HG03520 (cell line): ENCODE results near the gene PDE1C.

ENCODE experiments used
- ATAC-seq: cut with Tn5 transposase; IDR thresholded peaks from one replicate; pipeline ENCODE4 v1.9.1; 2021; ENCODE audit warnings: mild to moderate bottlenecking, moderate library complexity; ENCODE audit not compliant: unreplicated experiment

Gene PDE1C

DNA sequence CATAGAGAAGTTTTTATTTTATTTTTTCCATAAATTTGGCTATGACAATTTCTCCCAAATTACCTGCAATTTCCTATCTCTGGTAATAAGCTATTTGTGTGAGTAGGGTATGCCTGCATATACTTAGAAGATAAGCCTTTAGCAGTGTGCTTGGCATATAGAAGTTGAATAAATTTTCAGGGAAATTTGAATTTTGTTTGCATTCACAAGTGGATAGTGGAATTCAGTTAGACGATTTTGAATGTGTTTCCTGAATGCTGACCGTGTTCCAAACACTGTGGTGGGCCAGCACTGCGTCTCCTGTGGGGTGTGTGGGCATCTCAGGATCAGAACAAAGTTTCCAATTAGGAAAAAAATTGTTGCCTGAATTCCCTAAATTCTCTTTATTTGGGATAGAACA lies 283.9 kb downstream of the PDE1C start:
- no peak for ATAC-seq

DNA sequence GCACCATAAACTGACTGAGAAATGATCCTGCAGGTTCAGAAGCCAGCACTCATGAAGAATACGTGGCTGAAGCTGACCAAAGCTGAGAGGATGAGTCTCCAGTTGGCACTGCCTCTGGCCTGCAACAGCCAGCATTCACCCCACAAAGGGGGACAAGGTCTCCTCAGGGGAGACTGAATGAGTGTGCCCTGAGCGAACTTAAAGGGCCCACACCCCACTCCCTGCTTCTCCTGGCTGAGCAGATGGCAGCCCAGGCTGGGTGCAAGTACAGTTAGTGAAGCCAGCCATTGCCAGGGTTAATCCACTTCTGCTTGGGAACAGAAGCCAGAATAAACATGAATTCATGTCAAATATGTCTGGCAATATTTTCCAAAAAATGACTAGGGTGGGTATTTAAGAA lies 285.1 kb downstream of the PDE1C start:
- no peak for ATAC-seq

DNA sequence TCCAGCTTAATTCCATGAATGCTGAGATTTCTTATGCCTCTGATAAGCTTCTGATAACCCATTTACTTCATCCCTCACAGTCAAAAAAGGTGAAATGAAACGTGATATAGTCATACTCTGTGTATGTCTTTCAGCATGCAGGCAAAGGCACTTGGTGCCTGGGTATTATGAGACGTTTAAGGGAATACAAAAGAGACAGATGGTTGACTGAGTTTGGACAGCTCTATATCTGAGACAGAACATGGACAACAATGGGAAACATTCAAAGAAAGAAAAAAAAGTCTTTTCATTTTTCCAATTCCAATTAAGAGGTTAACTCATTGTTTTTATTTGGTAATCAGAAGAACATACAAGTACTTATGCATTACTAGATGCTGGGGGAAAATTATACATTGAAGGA lies 287.0 kb downstream of the PDE1C start:
- ATAC-seq = no peak

DNA sequence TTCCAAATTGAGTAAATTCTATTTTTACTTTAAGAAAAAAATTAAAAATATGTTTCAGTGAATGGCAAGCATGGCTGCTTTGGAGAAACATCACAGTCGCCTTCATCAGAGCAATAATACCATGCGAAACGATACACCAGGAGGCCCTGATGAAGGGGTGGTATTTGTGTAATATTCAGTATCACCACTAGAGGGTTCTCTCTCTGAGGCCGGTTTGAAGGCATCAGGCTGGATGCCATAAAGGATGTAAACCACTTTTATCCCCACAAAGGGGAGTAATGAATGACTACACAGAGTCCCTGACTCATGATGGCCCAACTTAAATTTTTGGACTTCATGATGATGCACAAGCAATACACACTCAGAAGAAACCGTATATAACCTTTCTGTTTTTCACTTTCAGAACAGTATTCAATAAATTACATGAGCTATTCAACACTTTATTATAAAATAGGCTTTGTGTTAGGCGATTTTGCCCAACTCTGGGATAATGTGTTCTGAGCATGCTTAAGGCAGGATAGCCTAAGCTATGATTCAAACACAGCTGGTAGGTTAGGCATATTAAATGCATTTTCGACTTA lies 287.7 kb downstream of the PDE1C start:
- peak; percentile 76 for ATAC-seq

DNA sequence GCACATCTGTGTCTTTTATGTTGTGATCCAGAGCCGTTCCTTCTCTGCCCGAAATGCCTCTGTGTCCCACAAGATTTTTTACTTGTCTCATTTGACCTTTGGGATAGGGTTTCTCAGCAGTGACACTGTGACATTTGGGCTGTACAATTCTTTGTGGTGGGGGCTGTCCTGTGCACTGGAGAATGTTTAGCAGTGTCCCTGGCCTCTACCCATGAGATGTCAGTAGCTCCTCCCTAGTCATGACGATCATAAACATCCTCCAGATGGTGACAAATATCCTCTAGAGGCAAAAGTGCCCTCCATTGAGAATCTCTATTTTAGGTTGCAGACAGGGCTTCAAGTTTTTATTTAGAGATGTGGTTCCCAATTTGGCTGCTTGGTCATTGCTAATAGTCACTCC lies 291.9 kb downstream of the PDE1C start:
- no peak for ATAC-seq

DNA sequence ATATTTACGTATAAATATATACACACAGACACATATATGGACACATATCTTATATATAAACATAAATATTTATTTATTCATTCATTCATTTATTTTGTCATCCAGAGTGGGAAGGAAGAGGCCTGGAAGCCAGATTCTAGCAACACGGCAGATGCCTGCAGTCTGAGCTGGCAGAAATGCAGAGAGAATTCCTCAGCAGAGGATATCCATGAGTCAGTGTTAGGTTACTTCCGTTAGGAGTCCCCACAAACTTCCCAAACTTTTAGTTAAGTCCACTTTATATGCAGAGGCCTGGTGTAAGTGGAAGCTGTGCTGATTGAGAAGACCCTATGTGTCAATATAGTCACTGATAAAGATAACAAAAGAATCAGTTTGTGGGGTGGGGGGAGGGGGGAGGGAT lies 293.6 kb downstream of the PDE1C start:
- ATAC-seq = no peak

DNA sequence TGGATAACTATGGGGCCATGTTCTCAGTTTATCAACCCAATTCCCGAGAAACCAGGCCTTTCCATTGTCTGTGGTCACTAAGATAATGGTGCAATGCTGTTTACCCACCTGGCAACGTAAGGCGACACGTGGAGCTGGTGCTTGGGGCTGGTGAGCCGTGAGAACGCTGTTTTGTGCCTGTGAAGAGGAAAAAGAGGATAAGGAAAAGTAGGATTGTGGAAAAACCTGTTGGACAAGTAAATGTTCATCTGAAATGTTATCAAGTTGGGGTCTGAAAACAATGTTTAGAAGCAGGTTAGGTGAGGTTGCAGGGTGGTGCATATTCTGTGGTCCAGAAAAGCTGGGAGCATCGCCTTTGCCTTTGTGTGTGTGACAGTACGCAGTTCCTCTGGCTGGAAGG lies 294.7 kb downstream of the PDE1C start:
- no peak for ATAC-seq

DNA sequence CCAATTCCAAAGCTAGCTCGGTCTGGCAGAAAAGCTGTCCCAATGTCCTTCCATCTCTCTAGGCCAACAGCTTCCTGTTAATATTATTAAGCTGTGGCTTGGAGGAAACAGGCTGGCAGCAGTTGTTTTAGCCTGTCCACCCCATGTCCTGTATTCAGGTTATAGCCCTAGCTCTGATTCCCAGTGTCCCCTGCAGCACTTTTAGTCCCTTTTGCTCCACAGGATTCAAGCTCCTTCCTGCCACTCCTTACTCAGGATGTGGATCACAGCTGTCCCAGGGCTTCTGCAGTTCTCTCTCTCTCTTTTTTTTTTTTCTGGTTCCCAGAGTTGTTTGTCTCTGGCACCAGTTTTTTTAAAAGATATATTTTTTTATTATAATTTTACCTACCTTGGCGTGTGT lies 298.0 kb downstream of the PDE1C start:
- no peak for ATAC-seq

DNA sequence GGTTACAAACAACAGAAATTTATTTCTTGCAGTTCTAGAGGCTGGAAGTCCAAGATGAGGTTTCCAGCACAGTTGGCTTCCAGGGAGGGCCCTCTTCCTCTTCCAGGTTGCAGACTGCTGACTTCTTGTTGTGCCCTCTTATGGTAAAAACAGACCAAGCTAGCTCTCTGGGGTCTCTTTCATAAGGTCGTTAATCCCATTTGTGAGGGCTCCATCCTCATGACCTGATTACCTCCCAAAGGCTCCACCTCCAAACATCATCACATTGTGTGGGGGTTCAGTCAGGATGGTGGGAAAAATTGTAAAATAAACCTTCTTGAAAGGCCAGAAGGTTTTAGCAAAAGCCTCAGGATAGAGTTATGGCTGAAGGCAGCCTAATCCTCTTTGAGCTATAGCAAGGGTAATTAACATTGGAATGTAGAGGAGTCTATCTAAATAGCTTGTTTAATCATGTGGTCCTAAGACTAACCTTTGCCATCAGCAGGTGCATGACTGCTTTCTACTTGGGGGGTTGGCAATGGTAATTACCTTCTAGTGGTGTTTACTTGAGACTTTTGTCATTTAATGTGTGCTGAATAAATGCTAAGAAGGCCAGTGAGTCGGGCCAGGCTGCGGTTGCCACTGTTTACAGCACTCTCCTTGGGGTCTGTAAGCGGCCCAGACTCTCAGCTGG lies 302.4 kb downstream of the PDE1C start:
- no peak for ATAC-seq

DNA sequence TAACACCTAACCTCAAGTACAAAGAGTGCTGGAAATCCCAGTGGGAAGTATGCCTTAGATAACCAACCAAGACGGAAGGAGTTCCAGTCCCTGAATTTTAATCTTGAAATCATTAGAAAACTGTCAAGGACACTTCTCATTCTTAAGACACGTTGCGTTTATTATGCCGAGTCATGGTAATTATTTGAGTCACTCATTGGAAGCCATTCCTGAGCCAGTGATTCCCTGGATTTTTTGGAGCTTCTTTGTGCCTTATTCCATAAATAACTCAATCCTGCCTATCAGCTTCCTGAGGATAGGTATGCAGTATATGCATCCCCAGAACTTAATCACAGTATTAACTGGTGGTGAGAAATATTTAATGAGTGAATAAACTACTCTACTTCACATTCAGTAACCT lies 305.7 kb downstream of the PDE1C start:
- ATAC-seq = no peak

DNA sequence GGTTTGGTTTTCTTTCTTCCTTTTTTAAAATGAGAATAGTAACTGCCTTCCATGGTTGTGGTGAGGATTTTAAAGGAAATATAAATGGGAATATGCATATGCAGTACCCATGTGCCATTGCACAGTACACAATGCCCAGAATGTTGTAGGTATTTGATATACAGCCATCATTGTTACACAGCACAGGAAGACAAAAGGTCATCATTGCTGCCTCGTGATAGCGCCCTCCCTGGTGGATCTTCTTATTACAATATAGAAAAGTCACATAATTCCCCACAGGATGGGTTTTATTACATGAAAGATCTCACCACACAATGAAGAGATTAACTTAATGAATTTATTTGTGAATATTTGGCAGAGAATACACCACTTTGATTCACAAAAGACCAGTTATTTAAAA lies 306.7 kb downstream of the PDE1C start:
- no peak for ATAC-seq

DNA sequence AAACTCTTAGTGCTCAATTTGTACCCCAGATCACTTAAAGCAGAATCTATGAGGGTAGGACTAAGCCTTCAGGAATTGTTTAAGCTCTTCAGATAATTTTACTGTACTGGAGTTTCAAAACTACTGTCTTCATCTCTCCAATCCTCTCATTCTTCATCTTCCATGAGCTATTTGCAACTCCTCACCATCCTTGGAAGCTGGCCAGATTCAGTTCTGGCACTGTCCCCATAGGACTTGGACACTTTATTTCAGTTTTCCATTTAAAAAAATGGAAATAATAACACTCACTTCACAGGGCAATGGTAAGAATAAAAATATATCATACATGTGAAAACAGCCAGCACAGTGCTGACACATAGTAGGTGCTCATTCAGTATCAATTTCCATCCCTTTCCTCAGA lies 308.6 kb downstream of the PDE1C start:
- ATAC-seq = no peak

DNA sequence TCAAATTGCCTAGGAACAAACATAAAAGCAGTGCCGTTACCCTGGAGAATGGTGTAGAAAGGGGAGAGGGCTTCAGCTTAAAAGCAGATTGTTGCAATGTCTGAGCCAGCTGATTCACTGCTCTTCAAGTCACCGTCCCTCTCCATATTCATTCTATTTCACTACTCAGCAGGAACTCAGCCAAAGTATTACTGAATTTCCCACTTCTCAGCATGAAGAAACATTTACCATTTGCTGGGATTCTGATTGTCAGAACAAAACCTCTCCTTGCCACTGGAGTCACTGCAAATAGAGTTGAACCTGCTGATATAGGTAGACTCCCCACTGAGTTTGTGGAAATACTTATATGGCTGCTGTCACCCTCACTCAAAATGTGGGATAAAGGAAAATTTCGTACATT lies 311.5 kb downstream of the PDE1C start:
- no peak for ATAC-seq

DNA sequence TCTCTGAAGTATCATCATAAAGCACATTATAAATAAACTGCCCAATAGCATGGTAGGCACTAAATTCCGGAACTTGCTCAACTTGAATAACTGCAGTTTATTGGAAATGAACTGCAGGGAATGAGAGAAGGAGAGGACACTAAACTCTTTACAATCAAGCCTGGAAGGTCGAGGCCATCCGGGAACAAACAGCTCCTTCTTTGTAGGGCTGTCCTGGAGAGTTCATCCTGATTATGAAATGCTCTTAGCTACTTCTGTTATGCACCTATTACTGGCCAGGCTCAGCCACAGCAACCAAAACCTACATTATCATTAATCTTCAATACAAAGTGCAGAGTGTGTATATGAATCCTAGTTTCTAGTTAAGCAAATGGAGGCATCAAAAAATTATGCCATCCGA lies 318.5 kb downstream of the PDE1C start:
- no peak for ATAC-seq

DNA sequence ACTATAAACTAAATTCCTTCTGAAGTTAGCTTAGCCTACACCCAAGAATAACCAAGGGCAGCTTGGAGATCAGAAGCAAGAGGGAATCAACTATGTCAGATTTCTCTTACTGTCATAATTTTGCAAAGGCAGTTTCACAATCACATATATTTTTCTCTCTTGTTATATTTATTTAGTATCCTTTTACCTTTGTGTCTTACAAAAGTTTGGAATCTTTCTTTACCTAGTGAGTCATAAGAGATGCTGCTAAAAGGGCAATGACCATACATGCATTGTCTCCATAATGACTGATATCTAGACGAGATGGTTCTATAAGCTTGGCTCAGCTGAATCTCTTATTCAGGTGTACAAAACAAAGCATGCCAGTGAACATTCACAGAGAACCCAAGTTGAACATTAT lies 322.1 kb downstream of the PDE1C start:
- no peak for ATAC-seq

DNA sequence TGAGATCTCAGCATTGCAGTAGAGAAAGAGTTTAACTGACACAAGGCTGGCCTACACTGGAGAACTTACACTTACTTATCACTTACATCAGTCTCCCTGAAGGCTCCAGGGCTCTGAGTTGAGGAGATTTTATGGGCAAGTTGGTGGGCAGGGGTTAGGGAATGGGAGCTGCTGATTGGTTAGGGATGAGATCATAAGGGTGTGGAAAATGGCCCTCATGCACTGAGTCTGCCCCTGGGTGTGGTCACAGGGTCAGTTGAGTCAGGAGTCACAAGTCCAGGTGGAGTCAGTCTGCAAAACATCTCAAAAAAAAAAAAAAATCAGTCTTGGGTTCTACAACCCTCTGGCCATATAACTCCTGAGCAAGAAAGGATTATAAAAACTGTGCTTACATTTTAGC lies 322.7 kb downstream of the PDE1C start:
- no peak for ATAC-seq

DNA sequence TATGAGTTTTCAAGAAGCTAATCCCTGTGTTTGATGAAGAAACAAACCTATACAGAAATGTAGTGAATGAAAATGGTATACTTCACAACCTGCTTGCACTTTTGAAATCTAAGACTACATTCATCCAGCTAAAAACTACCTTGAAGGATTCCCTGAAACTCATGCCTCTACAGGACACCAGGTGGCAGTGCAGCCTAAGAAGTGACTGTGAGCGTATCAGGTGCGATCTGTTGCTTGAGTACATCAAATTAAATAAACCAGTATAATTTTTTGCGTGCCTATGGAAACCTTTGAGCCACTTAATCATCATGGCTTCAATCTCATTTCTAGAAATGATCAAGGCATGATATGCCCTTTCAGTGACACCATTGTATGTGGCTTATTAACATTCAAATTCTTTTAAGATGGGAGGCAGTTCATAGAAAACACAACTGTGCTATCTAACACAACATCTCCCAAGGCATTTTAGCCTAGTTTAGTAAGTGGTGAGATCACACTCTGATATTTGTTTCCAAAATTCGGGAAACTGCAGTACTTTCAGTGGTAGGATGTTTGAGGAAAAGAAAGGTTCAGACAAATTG lies 325.8 kb downstream of the PDE1C start:
- peak; percentile 82 for ATAC-seq

DNA sequence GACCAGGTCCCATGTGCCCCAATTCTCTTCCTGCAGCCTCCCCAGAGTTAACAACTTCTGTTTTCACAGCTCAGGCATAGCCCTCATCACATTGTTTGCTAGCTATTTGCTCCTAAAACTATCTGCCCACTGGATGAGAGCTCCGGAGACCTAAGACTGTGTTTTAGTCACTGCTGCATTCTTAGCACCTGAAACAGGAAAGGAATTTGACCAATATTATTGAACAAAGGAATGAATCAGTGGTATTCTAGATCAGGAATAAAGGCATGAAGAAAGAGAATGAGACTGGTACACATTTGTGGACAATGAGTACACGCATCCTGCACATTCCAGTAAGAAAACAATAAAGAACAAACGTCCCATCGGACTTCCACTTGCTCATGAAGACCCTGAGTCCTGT lies 328.4 kb downstream of the PDE1C start:
- ATAC-seq = no peak

DNA sequence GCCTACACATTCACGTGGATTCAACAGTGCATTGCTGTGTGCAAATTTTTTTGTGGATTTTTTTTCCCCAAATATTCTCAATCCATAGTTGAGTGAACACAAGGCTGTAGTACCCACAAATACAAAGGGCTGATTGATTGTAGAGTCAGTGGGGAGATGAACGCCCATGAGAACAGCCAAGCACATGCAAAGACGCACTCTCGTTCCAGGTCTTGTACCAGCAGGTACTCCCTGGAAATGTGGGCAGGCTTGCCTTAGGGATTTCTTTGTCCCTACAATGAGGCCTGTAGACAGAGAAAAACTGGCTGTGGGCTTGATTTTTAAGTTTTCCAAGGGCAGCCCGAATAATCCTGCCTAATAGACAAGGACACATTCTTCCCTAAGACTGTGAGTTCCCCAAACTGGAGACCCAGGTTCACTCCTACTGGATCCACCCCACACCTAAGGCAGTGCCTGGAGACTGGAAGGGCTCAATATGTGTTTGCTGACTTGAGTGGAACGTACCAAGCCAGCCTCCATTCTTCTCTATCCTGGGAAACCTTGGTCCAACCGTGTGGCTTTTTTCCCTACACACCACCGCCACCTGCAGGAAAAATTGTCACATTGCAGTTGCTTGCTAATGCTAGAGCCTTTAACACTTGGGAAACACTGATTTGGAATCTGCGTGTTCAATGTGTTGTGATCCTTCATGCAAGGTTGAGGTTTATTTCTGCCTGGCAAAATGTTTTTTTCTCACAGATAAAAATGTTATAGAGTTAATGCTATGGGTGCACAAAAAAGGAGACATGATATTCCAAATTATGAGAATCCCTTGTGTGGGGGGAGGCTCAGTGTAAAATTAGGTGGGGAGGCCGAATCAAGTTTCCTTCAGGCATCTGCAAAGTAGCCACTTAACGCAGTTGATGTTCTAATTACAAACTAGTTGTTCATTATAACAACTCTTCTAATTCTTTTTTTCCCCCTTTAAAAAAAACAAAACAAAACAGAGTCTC lies 333.9 kb downstream of the PDE1C start:
- ATAC-seq = peak; percentile 56

DNA sequence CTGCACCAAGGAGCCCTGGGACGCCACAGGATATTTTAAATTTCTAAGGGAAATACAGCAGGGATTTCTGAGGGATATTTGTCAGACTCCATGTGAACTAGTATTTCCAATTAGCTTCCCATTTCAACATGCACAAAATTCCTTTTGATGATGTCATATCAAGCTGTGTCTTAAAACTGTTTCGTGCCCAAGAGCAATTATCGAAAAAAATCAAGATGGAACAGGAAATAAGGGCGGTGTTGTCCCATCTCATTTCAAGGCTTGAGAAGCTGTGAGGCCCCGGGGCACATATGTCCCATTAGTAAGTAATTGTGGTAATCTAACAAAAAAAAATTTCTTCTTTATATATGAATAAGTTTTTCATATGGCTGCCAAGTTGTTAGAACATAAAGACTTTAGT lies 335.8 kb downstream of the PDE1C start:
- ATAC-seq = no peak

DNA sequence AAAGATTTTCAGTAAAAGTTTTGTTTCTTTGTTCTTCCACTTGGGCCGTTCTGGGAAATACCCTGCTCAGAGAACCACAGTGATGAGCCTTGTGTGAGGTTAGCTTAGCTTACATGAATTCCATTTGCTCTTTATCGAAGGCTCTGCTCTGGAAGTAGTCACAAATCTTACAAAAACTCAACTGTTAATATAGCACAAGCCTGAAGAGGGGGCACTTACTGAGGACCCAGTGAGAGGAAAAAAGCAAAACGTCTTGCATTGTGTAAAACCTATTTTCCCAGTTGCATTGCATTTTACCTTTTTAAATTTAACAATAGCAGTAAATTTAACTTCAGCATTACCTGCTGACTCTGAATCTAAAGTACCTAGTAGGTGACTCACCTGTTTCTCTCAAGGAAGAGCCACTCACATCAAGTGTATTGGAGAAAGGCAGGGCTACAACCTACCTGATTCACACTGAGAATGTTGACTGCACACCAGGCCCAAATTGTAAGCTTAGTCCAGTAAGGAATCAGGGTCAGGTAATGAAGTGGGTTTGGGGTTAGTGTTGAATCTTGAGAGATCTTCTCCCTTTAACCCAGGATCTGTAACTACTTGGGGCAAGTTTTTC lies 340.9 kb downstream of the PDE1C start:
- no peak for ATAC-seq
